ENCODE data around the gene BMS1. TPM values are rescaled to one million over a fixed set of nuclear protein-coding genes. Genes with fewer than 3 reads are reported as not detected.
A peak's percentile ranks its signal among the peaks of the same experiment; 100 is the strongest.

BMS1 gene
- polyA plus RNA-seq, 1 donor: 16.2 TPM

DNA sequence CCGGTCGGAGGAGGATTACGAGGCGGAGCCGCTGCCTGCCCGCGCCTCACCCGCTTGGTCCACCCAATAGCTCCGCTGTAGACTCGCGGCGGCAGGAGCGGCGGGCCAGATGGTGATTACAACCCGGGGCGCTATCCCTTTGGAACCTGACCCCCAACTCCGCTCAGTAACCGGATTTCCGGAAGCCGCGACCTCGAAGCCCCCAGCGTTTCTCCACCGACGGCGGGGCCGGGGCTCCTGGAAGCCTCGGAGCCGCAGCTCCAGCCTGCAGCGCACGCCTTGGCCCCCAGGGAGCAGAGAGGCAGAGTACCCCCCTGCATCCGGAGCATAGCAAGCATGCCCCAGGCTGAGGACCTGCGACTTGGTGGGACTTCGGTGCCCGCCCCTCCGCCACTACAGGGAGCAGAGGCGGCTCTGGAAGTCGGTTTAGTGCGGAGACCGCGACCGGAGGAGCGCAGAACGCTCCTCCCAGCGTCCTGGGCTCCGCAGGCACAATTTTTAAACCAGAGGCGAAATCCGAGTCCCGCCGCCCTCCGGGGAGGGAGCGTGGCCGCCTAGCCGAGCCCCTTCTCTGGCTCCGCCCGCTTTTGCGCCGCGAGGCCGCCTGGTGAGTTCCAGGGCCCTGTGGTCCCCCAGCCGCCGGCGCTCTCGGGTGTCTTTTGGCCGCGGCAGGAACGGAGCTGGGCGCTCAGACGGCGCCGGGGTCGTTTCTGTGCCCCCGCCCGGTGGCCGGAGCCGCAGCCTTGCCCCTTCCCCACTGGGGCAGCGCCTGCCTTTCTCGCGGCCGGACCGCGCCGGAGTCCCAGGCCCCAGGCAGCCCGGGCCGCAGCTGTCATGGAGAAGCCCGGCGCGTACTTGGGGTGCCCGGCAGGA lies 28.2 kb upstream of the BMS1 start:
- WGBS (ENCODE audit: insufficient coverage, low lambda C conversion rate): no CpG with 5 or more reads among the region's 89 CpGs
- Histone ChIP-seq H3K27me3 (ENCODE audit: control insufficient read depth, insufficient read depth, low read length) (peaks cover 79% of the 10 kb centered on the region), H3K4me1 (ENCODE audit: control insufficient read depth, insufficient read depth, low read length) (peaks cover 8% of the 10 kb centered on the region), H3K27ac (ENCODE audit: low read length) (no peak overlapping the region), H3K4me3 (ENCODE audit: low read length) (peak overlapping the region; percentile 40), H3K9me3 (ENCODE audit: control insufficient read depth, low read depth, low read length) (peaks cover 13% of the 10 kb centered on the region), H3K36me3 (ENCODE audit: control insufficient read depth, insufficient read depth, low read length) (no peaks in the 10 kb centered on the region)
- DNase-seq: peak in 1 of 2 donors; percentile 39

DNA sequence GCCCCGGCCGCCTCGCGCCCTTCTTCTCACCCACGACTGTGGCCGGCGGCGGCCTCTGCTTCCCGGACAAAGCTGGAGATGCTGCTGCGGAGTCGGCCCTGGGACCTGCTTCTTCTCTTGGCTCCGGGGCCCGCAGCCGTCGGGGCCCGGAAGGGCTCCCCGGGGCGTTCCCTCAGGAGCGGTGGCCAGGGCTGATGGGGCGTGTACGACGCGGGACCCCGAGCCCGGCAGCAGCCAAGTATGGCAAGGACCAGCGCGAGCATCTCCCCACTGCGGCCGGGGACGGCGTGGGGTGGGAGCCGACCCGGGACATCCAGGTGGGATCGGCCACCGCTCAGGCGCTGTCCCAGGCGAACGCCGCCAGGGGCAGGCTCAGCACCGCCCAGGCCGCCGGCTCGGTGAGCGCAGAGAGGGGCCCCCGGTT lies 27.6 kb upstream of the BMS1 start:
- Histone ChIP-seq H3K4me1 (ENCODE audit: control insufficient read depth, insufficient read depth, low read length) (peaks cover 8% of the 10 kb centered on the region), H3K9me3 (ENCODE audit: control insufficient read depth, low read depth, low read length) (peaks cover 13% of the 10 kb centered on the region), H3K4me3 (ENCODE audit: low read length) (no peak overlapping the region), H3K27me3 (ENCODE audit: control insufficient read depth, insufficient read depth, low read length) (peaks cover 76% of the 10 kb centered on the region), H3K36me3 (ENCODE audit: control insufficient read depth, insufficient read depth, low read length) (no peaks in the 10 kb centered on the region), H3K27ac (ENCODE audit: low read length) (no peak overlapping the region)
- DNase-seq: peak in 1 of 2 donors; percentile 8
- no CpG with 5 or more reads among the region's 45 CpGs for WGBS (ENCODE audit: insufficient coverage, low lambda C conversion rate)

DNA sequence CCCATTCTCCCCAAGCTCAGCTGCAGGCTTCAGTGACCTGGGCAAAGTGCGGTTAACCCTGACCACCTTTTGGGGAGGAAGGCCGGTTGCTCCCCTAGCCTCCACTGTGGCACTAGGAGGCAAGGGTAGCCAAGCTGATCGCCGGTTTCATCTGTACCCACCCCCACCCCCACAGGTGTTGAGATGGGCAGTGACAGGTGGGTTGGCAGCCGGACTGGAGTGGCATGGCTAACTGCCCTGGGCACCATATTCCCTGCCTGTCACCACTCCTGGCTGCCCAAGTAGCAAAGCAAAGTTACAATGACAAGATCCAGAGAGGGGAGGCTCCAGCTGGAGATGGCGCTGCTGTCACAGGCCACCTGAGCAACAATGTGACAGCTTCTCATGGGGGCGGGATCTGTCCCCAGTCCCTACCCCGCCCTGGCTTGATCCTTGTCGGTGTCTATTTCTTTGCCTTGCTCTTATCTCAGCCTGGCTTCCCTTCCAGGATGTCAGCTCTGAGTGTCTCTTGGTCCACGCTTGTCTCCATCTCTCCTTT lies 27.0 kb upstream of the BMS1 start:
- H3K9me3 ChIP-seq (ENCODE audit: control insufficient read depth, low read depth, low read length): peaks cover 13% of the 10 kb centered on the region
- no peak overlapping the region for H3K27ac ChIP-seq (ENCODE audit: low read length)
- H3K4me1 ChIP-seq (ENCODE audit: control insufficient read depth, insufficient read depth, low read length): peaks cover 8% of the 10 kb centered on the region
- WGBS (ENCODE audit: insufficient coverage, low lambda C conversion rate): 60% methylated on average over 2 of the region's 10 CpGs
- H3K4me3 ChIP-seq (ENCODE audit: low read length): no peak overlapping the region
- H3K36me3 ChIP-seq (ENCODE audit: control insufficient read depth, insufficient read depth, low read length): no peaks in the 10 kb centered on the region
- no peak for DNase-seq
- peaks cover 76% of the 10 kb centered on the region for H3K27me3 ChIP-seq (ENCODE audit: control insufficient read depth, insufficient read depth, low read length)

DNA sequence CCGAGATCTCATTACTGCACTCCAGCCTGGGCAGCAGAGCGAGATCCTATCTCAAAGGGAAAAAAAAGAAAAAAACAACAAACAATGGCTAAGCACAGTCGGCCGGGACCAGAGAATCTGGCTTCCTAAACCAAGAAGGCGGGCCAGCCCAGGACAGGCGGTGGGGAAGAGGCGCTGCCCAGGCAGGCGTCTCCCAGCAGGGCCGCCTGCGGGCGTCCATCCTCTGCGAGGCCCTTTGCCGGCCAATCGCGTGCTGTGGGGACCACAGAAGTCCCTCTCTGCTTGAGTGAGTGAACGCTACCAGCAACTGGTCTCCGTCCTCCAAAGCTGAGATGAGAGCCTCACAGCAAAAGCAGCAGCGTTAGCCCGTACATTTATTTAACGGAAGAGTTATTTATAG lies 14.7 kb upstream of the BMS1 start:
- DNase-seq: no peak
- H3K27ac ChIP-seq (ENCODE audit: low read length): no peak overlapping the region
- H3K9me3 ChIP-seq (ENCODE audit: control insufficient read depth, low read depth, low read length): peaks cover 7% of the 10 kb centered on the region
- no peaks in the 10 kb centered on the region for H3K27me3 ChIP-seq (ENCODE audit: control insufficient read depth, insufficient read depth, low read length)
- H3K4me3 ChIP-seq (ENCODE audit: low read length): no peak overlapping the region
- no peaks in the 10 kb centered on the region for H3K36me3 ChIP-seq (ENCODE audit: control insufficient read depth, insufficient read depth, low read length)
- 74% methylated on average over 4 of the region's 20 CpGs for WGBS (ENCODE audit: insufficient coverage, low lambda C conversion rate)
- no peaks in the 10 kb centered on the region for H3K4me1 ChIP-seq (ENCODE audit: control insufficient read depth, insufficient read depth, low read length)

DNA sequence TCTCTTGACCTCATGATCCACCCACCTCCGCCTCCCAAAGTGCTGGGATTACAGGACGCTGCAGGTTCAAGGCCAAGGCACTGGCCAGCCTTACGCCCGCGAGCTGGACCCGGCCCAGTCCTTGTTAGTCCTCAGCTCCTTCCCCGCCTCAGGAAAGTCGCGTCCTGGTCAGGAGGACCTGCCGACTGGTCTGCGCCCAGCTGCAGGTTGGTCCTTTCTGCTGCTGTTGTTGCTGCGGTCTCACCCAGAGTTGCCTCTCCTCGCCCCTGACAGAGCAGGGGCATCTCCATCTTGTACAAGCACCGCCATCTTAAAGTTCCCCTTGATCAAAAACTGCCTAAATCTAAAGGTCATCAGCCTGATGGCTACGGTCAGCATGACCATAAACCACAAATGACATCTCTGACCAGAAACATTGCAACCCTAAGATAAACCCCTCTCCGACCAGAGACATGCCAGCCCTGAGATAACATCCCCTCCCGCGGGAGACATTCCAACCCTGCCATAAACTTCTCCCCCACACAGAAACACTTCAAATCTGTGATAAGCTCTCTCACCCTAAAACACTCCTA lies 13.9 kb upstream of the BMS1 start:
- Histone ChIP-seq H3K9me3 (ENCODE audit: control insufficient read depth, low read depth, low read length) (peaks cover 7% of the 10 kb centered on the region), H3K4me1 (ENCODE audit: control insufficient read depth, insufficient read depth, low read length) (no peaks in the 10 kb centered on the region), H3K27ac (ENCODE audit: low read length) (no peak overlapping the region), H3K4me3 (ENCODE audit: low read length) (no peak overlapping the region), H3K36me3 (ENCODE audit: control insufficient read depth, insufficient read depth, low read length) (no peaks in the 10 kb centered on the region), H3K27me3 (ENCODE audit: control insufficient read depth, insufficient read depth, low read length) (no peaks in the 10 kb centered on the region)
- no peak for DNase-seq
- no CpG with 5 or more reads among the region's 18 CpGs for WGBS (ENCODE audit: insufficient coverage, low lambda C conversion rate)

DNA sequence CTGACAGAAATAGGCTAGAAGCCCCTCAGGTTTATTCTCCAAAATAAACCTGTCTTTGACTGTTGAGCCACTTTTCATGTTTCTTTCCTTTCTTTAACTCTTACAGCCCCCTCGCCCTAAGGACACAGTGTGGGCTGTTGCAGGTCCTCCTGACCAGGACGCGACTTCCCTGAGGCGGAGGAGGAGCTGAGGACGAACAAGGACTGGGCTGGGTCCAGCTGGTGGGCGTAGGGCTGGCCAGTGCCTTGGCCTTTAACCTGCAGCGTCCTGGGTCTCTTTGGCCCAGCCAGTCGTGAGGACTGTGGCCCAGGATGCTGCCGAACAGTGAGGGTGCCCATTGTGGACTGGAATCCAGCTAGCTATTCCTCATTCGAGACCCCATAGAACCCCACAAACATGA lies 13.4 kb upstream of the BMS1 start:
- Histone ChIP-seq H3K27me3 (ENCODE audit: control insufficient read depth, insufficient read depth, low read length) (no peaks in the 10 kb centered on the region), H3K36me3 (ENCODE audit: control insufficient read depth, insufficient read depth, low read length) (no peaks in the 10 kb centered on the region), H3K9me3 (ENCODE audit: control insufficient read depth, low read depth, low read length) (peaks cover 7% of the 10 kb centered on the region), H3K27ac (ENCODE audit: low read length) (no peak overlapping the region), H3K4me1 (ENCODE audit: control insufficient read depth, insufficient read depth, low read length) (no peaks in the 10 kb centered on the region), H3K4me3 (ENCODE audit: low read length) (no peak overlapping the region)
- WGBS (ENCODE audit: insufficient coverage, low lambda C conversion rate): no CpG with 5 or more reads among the region's 10 CpGs
- DNase-seq: no peak

DNA sequence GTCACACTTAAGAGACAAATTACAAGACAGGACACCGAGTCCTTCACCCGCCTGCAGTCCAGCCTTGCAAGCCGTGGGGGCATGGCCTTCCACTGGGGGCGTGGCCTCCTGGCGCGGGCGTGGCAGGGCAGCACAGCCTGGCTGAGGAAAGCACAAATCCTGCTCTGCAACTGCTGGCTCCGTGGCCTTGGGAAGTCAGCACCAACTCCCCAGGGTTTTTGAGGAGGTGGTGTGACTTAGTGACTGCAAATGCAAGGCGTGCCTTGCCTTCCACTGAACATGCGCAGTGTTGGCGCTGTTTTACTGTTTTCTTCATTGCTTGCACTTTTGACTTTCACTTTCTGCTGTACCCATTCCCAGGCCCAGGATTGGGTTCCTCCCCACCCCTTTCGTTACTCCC lies 12.9 kb upstream of the BMS1 start:
- WGBS (ENCODE audit: insufficient coverage, low lambda C conversion rate): no CpG with 5 or more reads among the region's 12 CpGs
- Histone ChIP-seq H3K4me3 (ENCODE audit: low read length) (no peak overlapping the region), H3K27me3 (ENCODE audit: control insufficient read depth, insufficient read depth, low read length) (no peaks in the 10 kb centered on the region), H3K27ac (ENCODE audit: low read length) (no peak overlapping the region), H3K36me3 (ENCODE audit: control insufficient read depth, insufficient read depth, low read length) (no peaks in the 10 kb centered on the region), H3K9me3 (ENCODE audit: control insufficient read depth, low read depth, low read length) (peaks cover 7% of the 10 kb centered on the region), H3K4me1 (ENCODE audit: control insufficient read depth, insufficient read depth, low read length) (no peaks in the 10 kb centered on the region)
- no peak for DNase-seq

DNA sequence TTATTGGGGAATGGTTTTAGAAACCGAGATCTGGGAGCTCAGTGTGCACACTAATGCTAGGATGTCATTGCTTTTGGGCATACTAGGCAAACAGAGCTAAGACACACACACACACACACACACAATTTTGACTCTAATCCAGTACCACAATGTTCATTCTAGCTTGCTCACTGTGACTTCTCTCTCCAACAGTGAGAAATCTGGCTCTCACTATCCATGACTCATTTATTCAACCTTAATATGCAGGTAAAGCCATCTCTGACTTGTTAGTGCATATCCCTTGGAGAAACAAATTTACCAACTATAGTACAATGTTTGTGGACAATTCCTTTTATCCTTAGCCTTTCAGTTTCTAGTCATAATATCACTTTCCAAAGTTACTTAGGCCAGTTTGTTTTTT lies 5.9 kb upstream of the BMS1 start:
- no peaks in the 10 kb centered on the region for H3K36me3 ChIP-seq (ENCODE audit: control insufficient read depth, insufficient read depth, low read length)
- DNase-seq: no peak
- H3K27ac ChIP-seq (ENCODE audit: low read length): no peak overlapping the region
- H3K27me3 ChIP-seq (ENCODE audit: control insufficient read depth, insufficient read depth, low read length): peaks cover 8% of the 10 kb centered on the region
- peaks cover under 1% of the 10 kb centered on the region for H3K4me1 ChIP-seq (ENCODE audit: control insufficient read depth, insufficient read depth, low read length)
- H3K9me3 ChIP-seq (ENCODE audit: control insufficient read depth, low read depth, low read length): peaks cover 2% of the 10 kb centered on the region
- no peak overlapping the region for H3K4me3 ChIP-seq (ENCODE audit: low read length)
- WGBS (ENCODE audit: insufficient coverage, low lambda C conversion rate): no CpG with 5 or more reads among the region's 1 CpG

DNA sequence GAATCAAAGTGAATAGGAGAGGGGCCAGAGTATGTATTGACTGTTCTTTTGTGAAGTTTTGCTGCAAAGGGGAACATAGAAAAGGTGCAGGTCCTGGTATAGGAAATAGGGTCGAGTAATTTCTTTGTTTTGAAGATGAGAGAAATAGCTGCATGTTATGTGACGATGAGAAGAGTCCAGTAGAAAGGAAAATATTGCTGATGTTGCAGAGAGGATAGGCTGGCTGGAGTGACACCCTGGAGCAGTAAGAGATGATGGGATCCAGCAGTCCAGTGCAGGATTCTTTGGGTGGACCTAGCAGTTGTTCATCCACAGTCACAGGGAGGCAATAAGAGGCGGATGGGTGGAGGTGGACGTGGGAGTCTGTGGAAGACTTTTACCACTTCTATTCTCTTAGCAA lies 2.1 kb upstream of the BMS1 start:
- no peak for DNase-seq
- Histone ChIP-seq H3K36me3 (ENCODE audit: control insufficient read depth, insufficient read depth, low read length) (peaks cover 10% of the 10 kb centered on the region), H3K27ac (ENCODE audit: low read length) (no peak overlapping the region), H3K9me3 (ENCODE audit: control insufficient read depth, low read depth, low read length) (no peaks in the 10 kb centered on the region), H3K4me1 (ENCODE audit: control insufficient read depth, insufficient read depth, low read length) (peaks cover 4% of the 10 kb centered on the region), H3K4me3 (ENCODE audit: low read length) (no peak overlapping the region), H3K27me3 (ENCODE audit: control insufficient read depth, insufficient read depth, low read length) (peaks cover 8% of the 10 kb centered on the region)
- WGBS (ENCODE audit: insufficient coverage, low lambda C conversion rate): 87% methylated on average over 3 of the region's 4 CpGs

DNA sequence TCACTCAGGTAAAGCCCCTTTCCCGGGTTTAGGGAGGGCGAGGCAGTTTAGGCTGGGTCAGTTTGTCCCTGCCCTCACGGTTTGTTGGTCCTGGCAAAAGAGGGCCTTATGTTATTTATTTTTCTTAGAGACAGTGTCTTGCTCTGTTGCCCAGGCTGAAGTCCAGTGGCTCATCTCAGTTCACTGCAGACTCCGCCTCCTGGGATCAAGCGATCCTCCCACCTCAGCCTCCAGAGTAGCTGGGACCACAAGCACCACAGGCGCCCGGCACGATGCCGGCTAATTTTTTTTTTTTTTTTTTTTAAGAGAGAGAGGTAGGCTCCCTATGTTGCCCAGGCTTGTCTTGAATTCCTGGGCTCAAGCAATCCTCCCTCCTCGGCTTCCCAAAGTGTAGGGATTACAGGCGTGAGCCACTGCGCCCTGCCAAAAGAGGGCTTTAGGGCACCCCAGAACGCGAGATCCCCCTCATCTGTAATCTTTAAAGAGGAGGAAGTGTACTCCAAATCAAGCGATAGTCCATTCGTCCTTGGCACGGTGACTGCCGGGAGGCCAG lies 626 bp upstream of the BMS1 start:
- peaks cover 4% of the 10 kb centered on the region for H3K4me1 ChIP-seq (ENCODE audit: control insufficient read depth, insufficient read depth, low read length)
- H3K4me3 ChIP-seq (ENCODE audit: low read length): peak overlapping the region; percentile 69
- no CpG with 5 or more reads among the region's 18 CpGs for WGBS (ENCODE audit: insufficient coverage, low lambda C conversion rate)
- peak in 1 of 2 donors; percentile 17 for DNase-seq
- H3K27me3 ChIP-seq (ENCODE audit: control insufficient read depth, insufficient read depth, low read length): no peaks in the 10 kb centered on the region
- H3K9me3 ChIP-seq (ENCODE audit: control insufficient read depth, low read depth, low read length): no peaks in the 10 kb centered on the region
- H3K27ac ChIP-seq (ENCODE audit: low read length): peak overlapping the region; percentile 90
- H3K36me3 ChIP-seq (ENCODE audit: control insufficient read depth, insufficient read depth, low read length): peaks cover 23% of the 10 kb centered on the region
